Hepatocyte (in vitro differentiated cells): ENCODE results near the gene SERPINA12.

Experiments used
- CTCF ChIP-seq: fragments of 200-600 bp; sonication (generic); IDR thresholded peaks from 2 replicates; pipeline ENCODE4 v1.5.1; 2016; ENCODE audit warnings: antibody characterized with exemption, mild to moderate bottlenecking; ENCODE audit not compliant: poor library complexity
- EZH2 ChIP-seq: fragments of 200-600 bp; sonication (generic); IDR thresholded peaks from 2 replicates; pipeline ENCODE4 v1.6.1; 2016; ENCODE audit warnings: antibody characterized with exemption, mild to moderate bottlenecking, borderline replicate concordance
- EZH2phosphoT487 ChIP-seq: fragments of 200-600 bp; sonication (generic); IDR thresholded peaks from one replicate; pipeline ENCODE4 v1.6.1; 2018; ENCODE audit warnings: antibody characterized with exemption, mild to moderate bottlenecking, low read depth, moderate library complexity; ENCODE audit not compliant: unreplicated experiment, severe bottlenecking

GRCh38 chr14:94498215-94498614 is 11.1 kb downstream of the SERPINA12 start:
- no peak for TF ChIP-seq EZH2
- no peak for TF ChIP-seq CTCF
- no peak for TF ChIP-seq EZH2phosphoT487
